ENCODE data around the gene KIF23.
A peak's percentile ranks its signal among the peaks of the same experiment; 100 is the strongest.
"Not testable (repeated sequence)": the region's sequence is repeated elsewhere in the genome, so short reads cannot be mapped to it uniquely, and the experiment has no call there.

KIF23 gene

GRCh38 chr15:69413822-69414700 is at the start of gene KIF23:
Gene KIF23, plus strand, starts transcription at chr15:69414349. Its CDS starts 117 bp downstream, at chr15:69414466.
- peak; percentile 88 for DNase-seq (ENCODE audit: low read depth, low spot score)

GRCh38 chr15:69367236-69367635 is 46.9 kb upstream of the KIF23 start:
- no peak for DNase-seq (ENCODE audit: low read depth, low spot score)

- DNase-seq (ENCODE audit: low read depth, low spot score): no peak
Measured at GRCh38 chr15:69369631-69370030, 44.5 kb upstream of the KIF23 start.

GRCh38 chr15:69373406-69373805 is 40.7 kb upstream of the KIF23 start:
- no peak for DNase-seq (ENCODE audit: low read depth, low spot score)

- no peak for DNase-seq (ENCODE audit: low read depth, low spot score)
Measured at GRCh38 chr15:69375151-69375790, 38.9 kb upstream of the KIF23 start.

- no peak for DNase-seq (ENCODE audit: low read depth, low spot score)
Measured at GRCh38 chr15:69377216-69377970, 36.8 kb upstream of the KIF23 start.

GRCh38 chr15:69380100-69380725 is 33.9 kb upstream of the KIF23 start:
- DNase-seq (ENCODE audit: low read depth, low spot score): peak; percentile 40

GRCh38 chr15:69380726-69381105 is 33.4 kb upstream of the KIF23 start:
- DNase-seq (ENCODE audit: low read depth, low spot score): no peak

- DNase-seq (ENCODE audit: low read depth, low spot score): not testable (repeated sequence)
Measured at GRCh38 chr15:69382176-69382575, 32.0 kb upstream of the KIF23 start.

- not testable (repeated sequence) for DNase-seq (ENCODE audit: low read depth, low spot score)
Measured at GRCh38 chr15:69384066-69384465, 30.1 kb upstream of the KIF23 start.

- no peak for DNase-seq (ENCODE audit: low read depth, low spot score)
Measured at GRCh38 chr15:69384626-69385598, 29.2 kb upstream of the KIF23 start.

GRCh38 chr15:69385831-69386230 is 28.3 kb upstream of the KIF23 start:
- DNase-seq (ENCODE audit: low read depth, low spot score): no peak

GRCh38 chr15:69386284-69386683 is 27.9 kb upstream of the KIF23 start:
- no peak for DNase-seq (ENCODE audit: low read depth, low spot score)

GRCh38 chr15:69388260-69388705 is 25.9 kb upstream of the KIF23 start:
- no peak for DNase-seq (ENCODE audit: low read depth, low spot score)

GRCh38 chr15:69389426-69389825 is 24.7 kb upstream of the KIF23 start:
- DNase-seq (ENCODE audit: low read depth, low spot score): no peak

GRCh38 chr15:69390575-69390974 is 23.6 kb upstream of the KIF23 start:
- DNase-seq (ENCODE audit: low read depth, low spot score): no peak

- no peak for DNase-seq (ENCODE audit: low read depth, low spot score)
Measured at GRCh38 chr15:69391046-69391757, 22.9 kb upstream of the KIF23 start.

- no peak for DNase-seq (ENCODE audit: low read depth, low spot score)
Measured at GRCh38 chr15:69392352-69392751, 21.8 kb upstream of the KIF23 start.

GRCh38 chr15:69393831-69394491 is 20.2 kb upstream of the KIF23 start:
- DNase-seq (ENCODE audit: low read depth, low spot score): no peak
